K562 (cell line): ENCODE results near the gene CYFIP2. TPM values are rescaled to one million over a fixed set of nuclear protein-coding genes. Genes with fewer than 3 reads are reported as not detected.

ENCODE experiments used
- C11orf30 ChIP-seq: fragments of 450-650 bp; IDR thresholded peaks from 2 replicates; pipeline ENCODE4 v1.6.1; 2016; ENCODE audit warnings: low read depth, mild to moderate bottlenecking
- EP300 ChIP-seq: IDR thresholded peaks from 2 replicates; pipeline ENCODE4 v1.6.1; 2012; ENCODE audit warnings: low read length, improper control_type of control experiment
- GTF2A2 ChIP-seq: IDR thresholded peaks from 2 replicates; pipeline ENCODE4 v1.6.1; 2016; ENCODE audit warnings: mild to moderate bottlenecking, missing genetic modification characterization, missing compliant biosample characterization
- JUN ChIP-seq, 2 experiments: sonication (generic) in 1 of 2; formaldehyde crosslinking in 1 of 2; IDR thresholded peaks; 2 replicates each; pipeline versions ENCODE4 v1.6.1 to v1.8.0; 2012 to 2022; ENCODE audit warnings: borderline replicate concordance in 2 of 2, mild to moderate bottlenecking in 2 of 2, improper control_type of control experiment in 1 of 2, low read depth in 1 of 2, low read length in 1 of 2, missing genetic modification reagents in 1 of 2
- KHSRP ChIP-seq: fragments of 450-650 bp; IDR thresholded peaks from 2 replicates; pipeline ENCODE4 v1.6.1; 2017
- KLF16 ChIP-seq: IDR thresholded peaks from 2 replicates; pipeline ENCODE4 v1.6.1; 2016; ENCODE audit warnings: antibody characterized with exemption
- MECOM ChIP-seq: fragments of 250-450 bp; sonication (Bioruptor Pico); IDR thresholded peaks from 2 replicates; pipeline ENCODE4 v1.8.0; 2022; ENCODE audit warnings: inconsistent platforms
- MEF2D ChIP-seq: conservative IDR thresholded peaks from 2 replicates; pipeline ENCODE4 v1.6.1; 2016; ENCODE audit warnings: low read depth, missing genetic modification characterization, missing compliant biosample characterization
- MTA3 ChIP-seq: fragments of 450-650 bp; formaldehyde crosslinking; IDR thresholded peaks from 2 replicates; pipeline ENCODE4 v1.6.1; 2017; ENCODE audit warnings: mild to moderate bottlenecking, borderline replicate concordance
- MTF1 ChIP-seq: fragments of 250-450 bp; sonication (Bioruptor Pico); IDR thresholded peaks from 2 replicates; pipeline ENCODE4 v1.9.0; 2021; ENCODE audit warnings: moderate library complexity, mild to moderate bottlenecking, inconsistent platforms, borderline replicate concordance
- PCBP1 ChIP-seq: fragments of 200-400 bp; formaldehyde crosslinking; IDR thresholded peaks from 2 replicates; pipeline ENCODE4 v1.6.1; 2018; ENCODE audit warnings: mild to moderate bottlenecking, low read depth, low read length; ENCODE audit not compliant: poor library complexity, severe bottlenecking
- PTRF ChIP-seq: fragments of 450-650 bp; IDR thresholded peaks from 2 replicates; pipeline ENCODE4 v1.6.1; 2016; ENCODE audit warnings: mild to moderate bottlenecking, missing genetic modification characterization, missing compliant biosample characterization
- RAD51 ChIP-seq: fragments of 450-650 bp; IDR thresholded peaks from 2 replicates; pipeline ENCODE4 v1.7.1; 2016; ENCODE audit warnings: low read depth, mild to moderate bottlenecking, borderline replicate concordance
- RBM14 ChIP-seq: fragments of 200-400 bp; formaldehyde crosslinking; IDR thresholded peaks from 2 replicates; pipeline ENCODE4 v1.6.1; 2018; ENCODE audit warnings: low read depth, mild to moderate bottlenecking, low read length, moderate library complexity, borderline replicate concordance; ENCODE audit not compliant: insufficient read depth
- RFX5 ChIP-seq: IDR thresholded peaks from 2 replicates; pipeline ENCODE4 v1.6.1; 2011; ENCODE audit warnings: low read depth, mild to moderate bottlenecking, improper control_type of control experiment, low read length
- SPI1 ChIP-seq: IDR thresholded peaks from 2 replicates; pipeline ENCODE4 v1.6.1; 2011; ENCODE audit warnings: low read depth, low read length, control low read depth, borderline replicate concordance
- SREBF2 ChIP-seq: sonication (generic); formaldehyde crosslinking; IDR thresholded peaks from 2 replicates; pipeline ENCODE4 v1.4.0; 2020; ENCODE audit warnings: mild to moderate bottlenecking, missing genetic modification reagents
- TCFL5 ChIP-seq: fragments of 250-450 bp; sonication (Bioruptor Pico); conservative IDR thresholded peaks from 2 replicates; pipeline ENCODE4 v1.6.1; 2021; ENCODE audit warnings: mild to moderate bottlenecking, moderate library complexity, matching md5 sums
- TEAD4 ChIP-seq, 2 experiments: sonication (generic) in 1 of 2; formaldehyde crosslinking in 1 of 2; IDR thresholded peaks; 2 replicates each; pipeline versions ENCODE4 v1.6.1 to v1.8.0; 2012 to 2022; ENCODE audit warnings: borderline replicate concordance in 1 of 2, inconsistent platforms in 1 of 2, low read length in 1 of 2, mild to moderate bottlenecking in 1 of 2, missing genetic modification reagents in 1 of 2
- XRCC4 ChIP-seq: IDR thresholded peaks from one replicate; pipeline ENCODE4 v1.6.1; 2011; ENCODE audit not compliant: insufficient read depth, insufficient read length; ENCODE audit errors: extremely low read depth
- ZC3H11A ChIP-seq: IDR thresholded peaks from 2 replicates; pipeline ENCODE4 v1.6.1; 2012; ENCODE audit warnings: low read depth, low read length, improper control_type of control experiment
- ZC3H8 ChIP-seq: fragments of 450-650 bp; IDR thresholded peaks from 2 replicates; pipeline ENCODE4 v1.6.1; 2017
- ZNF274 ChIP-seq: IDR thresholded peaks from 2 replicates; pipeline ENCODE4 v1.6.1; 2011; ENCODE audit warnings: low read depth, mild to moderate bottlenecking, low read length, moderate library complexity, borderline replicate concordance
- ZNF3 ChIP-seq: fragments of 250-450 bp; sonication (Bioruptor Pico); IDR thresholded peaks from 2 replicates; pipeline ENCODE4 v1.5.0; 2021; ENCODE audit warnings: mild to moderate bottlenecking, moderate library complexity
- ZNF77 ChIP-seq: fragments of 250-450 bp; sonication (Bioruptor Pico); IDR thresholded peaks from 2 replicates; pipeline ENCODE4 v1.5.0; 2020
- ZSCAN29 ChIP-seq: fragments of 450-650 bp; IDR thresholded peaks from 2 replicates; pipeline ENCODE4 v1.6.1; 2017
- polyA plus RNA-seq, 8 experiments: library from polyadenylated mRNA; depleted of rRNA in 4 of 8; stranded (reverse) in 5 of 8; unstranded in 3 of 8; fragments of >200 nt; fragmentation: Nextera tagmentation in 2 of 8; fragmentation: Illumina TruSeq in 1 of 8; extraction: Ambion mirVana in 2 of 8; extraction: Trizol in 1 of 8; gene quantifications; 2 replicates each; pipeline versions ENCODE4 v1.2.1 to v1.2.3, GENCODE V29; 2011 to 2014; ENCODE audit warnings: inconsistent platforms in 1 of 8, missing spikeins in 1 of 8
- total RNA-seq, 7 experiments: library from RNA; depleted of rRNA in 6 of 7; stranded (reverse); fragments of >200 nt in 6 of 7; fragmentation: Illumina TruSeq in 2 of 7; extraction: Trizol in 2 of 7; gene quantifications; 2 replicates each; pipeline versions ENCODE4 v1.2.1 to v1.2.3, GENCODE V29; 2011 to 2021; ENCODE audit warnings: low replicate concordance in 1 of 7
- TF ChIP-seq, protein P1 (sequence below), 2 experiments: fragments of 250-450 bp in 1 of 2; fragments of 450-650 bp in 1 of 2; sonication (Bioruptor Pico) in 1 of 2; IDR thresholded peaks; 2 replicates each; pipeline versions ENCODE4 v1.6.1 to v1.8.0; 2016 to 2021; ENCODE audit warnings: mild to moderate bottlenecking in 2 of 2, moderate library complexity in 2 of 2, missing compliant biosample characterization in 1 of 2, missing genetic modification characterization in 1 of 2
- TF ChIP-seq, protein P2 (sequence below): fragments of 450-650 bp; IDR thresholded peaks from 2 replicates; pipeline ENCODE4 v1.6.1; 2018; ENCODE audit not compliant: partially characterized antibody

The CYFIP2 gene
- total and polyA plus RNA-seq, 9 of the 15 experiments (the other 6 are each of a cell fraction or from before 2014, with no cell fraction given), result 0.76 to 2.9 (median 1.4) TPM; not detected in 1

DNA sequence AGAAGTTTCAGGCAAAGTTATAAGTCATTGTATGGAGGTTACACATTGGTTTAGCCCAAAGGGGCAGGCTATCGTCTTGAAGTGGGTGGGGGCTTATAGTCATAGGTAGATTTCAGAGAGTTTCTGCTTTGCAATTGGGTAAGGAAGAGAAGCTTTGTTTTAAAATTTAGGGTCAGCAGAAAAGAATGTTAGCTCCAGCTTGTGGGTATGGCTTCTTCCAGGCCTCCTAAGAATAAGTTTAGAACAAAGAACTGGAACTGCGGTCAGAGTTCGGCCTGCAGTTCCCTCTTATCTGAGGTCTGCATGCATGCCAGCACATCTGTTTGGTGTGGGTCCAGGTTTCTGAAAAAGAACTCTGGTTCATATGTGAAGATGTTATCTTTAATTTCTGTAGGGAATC, 96.1 kb downstream of the CYFIP2 start (continued):
- TF ChIP-seq RBM14 (no peak), PCBP1 (no peak), ZNF274 (no peak), TEAD4 (IDR thresholded peaks at IDR 0.05; ENCODE audit: low read length) (peak; percentile 91), TEAD4 (CRISPR knock-in tag; IDR thresholded peaks at IDR 0.05; ENCODE audit: borderline replicate concordance) (no peak), C11orf30 (peak; percentile 61; the same call in 1 of the 2 replicates), SPI1 (no peak; the same call in 1 of the 2 replicates), KLF16 (peak; percentile 84), ZC3H8 (no peak), GTF2A2 (tag) (no peak), PTRF (tag) (no peak), MEF2D (tag) (no peak), ZSCAN29 (no peak), EP300 (peak; percentile 56), ZNF3 (no peak), MTF1 (CRISPR knock-in tag) (no peak), KHSRP (no peak), JUN (IDR thresholded peaks at IDR 0.05; ENCODE audit: borderline replicate concordance, low read depth, low read length) (no peak), JUN (CRISPR knock-in tag; IDR thresholded peaks at IDR 0.05; ENCODE audit: borderline replicate concordance) (no peak), TCFL5 (CRISPR knock-in tag) (no peak), RFX5 (no peak), SREBF2 (no peak), ZC3H11A (no peak), RAD51 (no peak), MECOM (CRISPR knock-in tag) (no peak), XRCC4 (no peak), MTA3 (no peak), ZNF77 (CRISPR knock-in tag) (no peak)
- TF ChIP-seq, protein P1, sequence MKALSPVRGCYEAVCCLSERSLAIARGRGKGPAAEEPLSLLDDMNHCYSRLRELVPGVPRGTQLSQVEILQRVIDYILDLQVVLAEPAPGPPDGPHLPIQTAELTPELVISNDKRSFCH (CRISPR knock-in tag; IDR thresholded peaks at IDR 0.05), result no peak
- TF ChIP-seq, protein P1 (tag; IDR thresholded peaks at IDR 0.05), result no peak
- TF ChIP-seq, protein P2, sequence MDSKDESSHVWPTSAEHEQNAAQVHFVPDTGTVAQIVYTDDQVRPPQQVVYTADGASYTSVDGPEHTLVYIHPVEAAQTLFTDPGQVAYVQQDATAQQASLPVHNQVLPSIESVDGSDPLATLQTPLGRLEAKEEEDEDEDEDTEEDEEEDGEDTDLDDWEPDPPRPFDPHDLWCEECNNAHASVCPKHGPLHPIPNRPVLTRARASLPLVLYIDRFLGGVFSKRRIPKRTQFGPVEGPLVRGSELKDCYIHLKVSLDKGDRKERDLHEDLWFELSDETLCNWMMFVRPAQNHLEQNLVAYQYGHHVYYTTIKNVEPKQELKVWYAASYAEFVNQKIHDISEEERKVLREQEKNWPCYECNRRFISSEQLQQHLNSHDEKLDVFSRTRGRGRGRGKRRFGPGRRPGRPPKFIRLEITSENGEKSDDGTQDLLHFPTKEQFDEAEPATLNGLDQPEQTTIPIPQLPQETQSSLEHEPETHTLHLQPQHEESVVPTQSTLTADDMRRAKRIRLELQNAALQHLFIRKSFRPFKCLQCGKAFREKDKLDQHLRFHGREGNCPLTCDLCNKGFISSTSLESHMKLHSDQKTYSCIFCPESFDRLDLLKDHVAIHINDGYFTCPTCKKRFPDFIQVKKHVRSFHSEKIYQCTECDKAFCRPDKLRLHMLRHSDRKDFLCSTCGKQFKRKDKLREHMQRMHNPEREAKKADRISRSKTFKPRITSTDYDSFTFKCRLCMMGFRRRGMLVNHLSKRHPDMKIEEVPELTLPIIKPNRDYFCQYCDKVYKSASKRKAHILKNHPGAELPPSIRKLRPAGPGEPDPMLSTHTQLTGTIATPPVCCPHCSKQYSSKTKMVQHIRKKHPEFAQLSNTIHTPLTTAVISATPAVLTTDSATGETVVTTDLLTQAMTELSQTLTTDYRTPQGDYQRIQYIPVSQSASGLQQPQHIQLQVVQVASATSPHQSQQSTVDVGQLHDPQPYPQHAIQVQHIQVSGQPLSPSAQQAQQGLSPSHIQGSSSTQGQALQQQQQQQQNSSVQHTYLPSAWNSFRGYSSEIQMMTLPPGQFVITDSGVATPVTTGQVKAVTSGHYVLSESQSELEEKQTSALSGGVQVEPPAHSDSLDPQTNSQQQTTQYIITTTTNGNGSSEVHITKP, result peak; percentile 87
